ENCODE measurements around the gene IKBKE. TPM values are rescaled to one million over a fixed set of nuclear protein-coding genes. Genes with fewer than 3 reads are reported as not detected.

Gene IKBKE
- total RNA-seq, 1 donor: 18.8 TPM

DNA sequence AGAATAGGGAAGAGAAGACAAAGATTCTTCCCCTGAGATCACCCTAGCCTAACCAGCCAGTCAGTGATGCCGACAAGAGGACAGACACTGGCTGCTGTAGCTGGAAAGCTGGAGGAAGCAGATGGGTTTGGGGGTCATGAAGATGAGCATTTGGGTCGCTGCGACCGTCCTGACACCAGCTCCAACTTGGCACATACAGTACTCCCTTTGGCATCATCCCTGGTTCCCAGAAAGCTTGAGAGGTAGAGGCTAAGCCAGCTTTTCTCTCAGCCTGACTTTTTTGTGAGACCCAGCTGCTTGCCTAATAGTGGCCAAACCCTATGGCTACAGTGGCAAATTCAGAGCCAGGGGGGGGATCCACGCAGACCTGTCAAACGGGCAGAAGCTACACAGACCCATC is 43.0 kb upstream of the IKBKE start:
- DNase-seq (ENCODE audit: insufficient read length, low spot score, missing footprints): no peak

DNA sequence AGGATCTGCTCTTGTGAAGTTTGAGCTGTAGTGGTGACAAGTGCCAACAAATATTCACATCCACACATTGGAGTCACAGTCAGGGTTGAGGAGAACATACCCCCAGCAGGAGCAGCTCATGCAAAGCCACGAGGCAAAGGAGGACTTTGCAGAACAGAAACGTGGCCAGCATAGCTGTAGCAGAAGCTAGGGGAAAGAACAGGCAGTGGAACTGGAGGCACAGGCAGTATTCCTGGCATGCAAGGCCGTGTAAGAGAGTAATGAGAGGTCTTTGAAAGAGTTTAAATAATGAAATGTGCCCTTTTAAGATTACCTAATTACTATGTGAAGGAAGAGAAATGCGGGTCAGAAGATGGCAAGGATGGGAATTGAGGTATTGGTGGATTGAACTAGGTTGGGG is 40.9 kb upstream of the IKBKE start:
- TF ChIP-seq, protein P1, sequence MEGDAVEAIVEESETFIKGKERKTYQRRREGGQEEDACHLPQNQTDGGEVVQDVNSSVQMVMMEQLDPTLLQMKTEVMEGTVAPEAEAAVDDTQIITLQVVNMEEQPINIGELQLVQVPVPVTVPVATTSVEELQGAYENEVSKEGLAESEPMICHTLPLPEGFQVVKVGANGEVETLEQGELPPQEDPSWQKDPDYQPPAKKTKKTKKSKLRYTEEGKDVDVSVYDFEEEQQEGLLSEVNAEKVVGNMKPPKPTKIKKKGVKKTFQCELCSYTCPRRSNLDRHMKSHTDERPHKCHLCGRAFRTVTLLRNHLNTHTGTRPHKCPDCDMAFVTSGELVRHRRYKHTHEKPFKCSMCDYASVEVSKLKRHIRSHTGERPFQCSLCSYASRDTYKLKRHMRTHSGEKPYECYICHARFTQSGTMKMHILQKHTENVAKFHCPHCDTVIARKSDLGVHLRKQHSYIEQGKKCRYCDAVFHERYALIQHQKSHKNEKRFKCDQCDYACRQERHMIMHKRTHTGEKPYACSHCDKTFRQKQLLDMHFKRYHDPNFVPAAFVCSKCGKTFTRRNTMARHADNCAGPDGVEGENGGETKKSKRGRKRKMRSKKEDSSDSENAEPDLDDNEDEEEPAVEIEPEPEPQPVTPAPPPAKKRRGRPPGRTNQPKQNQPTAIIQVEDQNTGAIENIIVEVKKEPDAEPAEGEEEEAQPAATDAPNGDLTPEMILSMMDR (IDR thresholded peaks at IDR 0.05; ENCODE audit: extremely low read depth, low read depth, low read length): no peak
- Histone ChIP-seq H3K4me2 (ENCODE audit: insufficient read depth, low read length) (no peak overlapping the region), H3K27ac (ENCODE audit: low read depth, low read length) (peak overlapping the region; percentile 64)

More for the DNA sequence above, 43.0 kb upstream of the IKBKE start:
- Histone ChIP-seq H2AFZ (ENCODE audit: low read length) (no peak overlapping the region), H3K27me3 (ENCODE audit: insufficient read depth, low read length) (no peaks in the 10 kb centered on the region), H3K36me3 (ENCODE audit: insufficient read depth, low read length) (peaks cover 50% of the 10 kb centered on the region), H3K4me3 (ENCODE audit: insufficient read depth, low read length) (no peak overlapping the region), H3K4me2 (ENCODE audit: insufficient read depth, low read length) (no peak overlapping the region), H4K20me1 (ENCODE audit: insufficient read depth, low read length) (no peaks in the 10 kb centered on the region), H3K9me3 (ENCODE audit: low read depth, low read length) (no peaks in the 10 kb centered on the region), H3K27ac (ENCODE audit: low read depth, low read length) (no peak overlapping the region), H3K79me2 (ENCODE audit: insufficient read depth, low read length) (no peaks in the 10 kb centered on the region), H3K4me1 (ENCODE audit: insufficient read depth, low read length) (peaks cover 18% of the 10 kb centered on the region)
- TF ChIP-seq, protein P1 (IDR thresholded peaks at IDR 0.05; ENCODE audit: extremely low read depth, low read depth, low read length): no peak

DNA sequence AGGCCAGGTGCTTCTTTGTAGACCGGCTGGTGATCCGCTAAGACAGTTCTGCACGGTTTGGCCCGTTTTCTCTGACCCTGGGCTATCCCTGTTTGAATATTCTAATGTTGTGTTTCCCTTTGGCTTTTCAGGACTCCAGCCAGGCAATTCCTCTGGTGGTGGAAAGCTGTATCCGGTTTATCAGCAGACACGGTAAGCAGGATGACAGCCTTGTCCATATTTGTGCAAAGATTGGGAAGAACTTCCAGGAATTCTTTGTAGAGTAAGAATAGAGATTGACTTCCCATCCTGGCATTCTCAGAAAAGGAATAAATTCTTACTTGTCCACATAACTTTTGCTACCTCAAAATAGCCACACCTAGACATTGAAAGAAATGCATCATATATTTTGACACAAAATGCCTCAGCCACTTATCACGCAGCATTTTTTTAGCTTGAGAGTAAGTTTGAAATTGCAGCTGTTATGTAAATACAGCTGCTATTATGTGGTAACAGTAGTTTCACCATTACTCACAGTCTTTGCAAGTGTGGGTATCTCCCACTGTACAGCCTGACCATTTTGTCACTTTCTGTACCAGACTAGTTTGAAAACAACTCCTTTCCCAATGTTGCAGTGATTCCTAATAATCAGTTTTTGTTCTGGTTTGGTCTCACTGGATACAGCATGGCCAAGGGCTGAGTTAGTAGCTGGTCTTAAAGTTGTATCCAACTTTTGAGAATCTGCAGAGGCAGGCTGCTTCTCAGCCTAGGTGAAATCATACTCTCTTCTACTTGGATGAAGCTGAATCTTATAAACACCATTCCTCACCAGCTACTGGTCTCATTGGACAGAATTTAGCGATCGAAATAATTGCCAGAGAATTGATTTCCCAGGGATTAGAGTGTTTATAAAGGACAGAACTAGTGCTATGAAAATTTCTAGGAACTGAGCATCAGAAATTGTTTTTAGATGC is 40.0 kb upstream of the IKBKE start:
- no peaks in the 10 kb centered on the region for H3K9me3 ChIP-seq (ENCODE audit: low read depth, low read length)
- H3K27me3 ChIP-seq (ENCODE audit: insufficient read depth, low read length): no peaks in the 10 kb centered on the region
- peak; percentile 90 for DNase-seq (ENCODE audit: insufficient read length, low spot score, missing footprints)
- TF ChIP-seq, protein P1 (IDR thresholded peaks at IDR 0.05; ENCODE audit: extremely low read depth, low read depth, low read length): no peak
- peaks cover 45% of the 10 kb centered on the region for H3K36me3 ChIP-seq (ENCODE audit: insufficient read depth, low read length)
- no peaks in the 10 kb centered on the region for H3K79me2 ChIP-seq (ENCODE audit: insufficient read depth, low read length)
- H3K4me2 ChIP-seq (ENCODE audit: insufficient read depth, low read length): peak overlapping the region; percentile 32
- H3K4me3 ChIP-seq (ENCODE audit: insufficient read depth, low read length): no peak overlapping the region
- H3K27ac ChIP-seq (ENCODE audit: low read depth, low read length): peak overlapping the region; percentile 64
- H2AFZ ChIP-seq (ENCODE audit: low read length): no peak overlapping the region
- peaks cover 18% of the 10 kb centered on the region for H3K4me1 ChIP-seq (ENCODE audit: insufficient read depth, low read length)
- no peaks in the 10 kb centered on the region for H4K20me1 ChIP-seq (ENCODE audit: insufficient read depth, low read length)

More for the DNA sequence above, 40.9 kb upstream of the IKBKE start:
- Histone ChIP-seq H2AFZ (ENCODE audit: low read length) (no peak overlapping the region), H3K4me1 (ENCODE audit: insufficient read depth, low read length) (peaks cover 18% of the 10 kb centered on the region), H3K4me3 (ENCODE audit: insufficient read depth, low read length) (no peak overlapping the region), H3K9me3 (ENCODE audit: low read depth, low read length) (no peaks in the 10 kb centered on the region), H3K27me3 (ENCODE audit: insufficient read depth, low read length) (no peaks in the 10 kb centered on the region), H3K36me3 (ENCODE audit: insufficient read depth, low read length) (peaks cover 46% of the 10 kb centered on the region), H3K79me2 (ENCODE audit: insufficient read depth, low read length) (no peaks in the 10 kb centered on the region), H4K20me1 (ENCODE audit: insufficient read depth, low read length) (no peaks in the 10 kb centered on the region)
- DNase-seq (ENCODE audit: insufficient read length, low spot score, missing footprints): no peak

DNA sequence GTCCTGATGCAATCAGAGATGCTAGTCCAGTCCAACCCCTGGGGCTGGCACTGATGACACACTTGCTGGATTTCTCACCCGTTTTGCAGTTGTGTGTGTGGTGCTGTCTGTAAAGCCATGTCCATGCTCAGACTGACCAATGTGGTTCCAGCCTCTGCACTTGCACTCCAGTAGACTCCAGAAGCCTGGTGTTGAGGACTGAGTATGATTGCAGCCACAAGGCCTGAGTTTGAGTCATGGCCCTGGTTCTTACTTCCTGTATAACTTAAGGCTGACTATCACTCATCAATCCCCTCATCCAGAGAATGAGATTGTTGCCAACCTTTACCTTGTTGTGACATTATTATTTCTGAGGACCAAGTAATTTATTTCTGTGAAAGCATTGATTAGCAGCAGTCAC is 34.8 kb upstream of the IKBKE start:
- Histone ChIP-seq H2AFZ (ENCODE audit: low read length) (no peak overlapping the region), H3K79me2 (ENCODE audit: insufficient read depth, low read length) (no peaks in the 10 kb centered on the region), H3K4me2 (ENCODE audit: insufficient read depth, low read length) (no peak overlapping the region), H3K27ac (ENCODE audit: low read depth, low read length) (no peak overlapping the region), H3K4me1 (ENCODE audit: insufficient read depth, low read length) (peaks cover 5% of the 10 kb centered on the region), H3K27me3 (ENCODE audit: insufficient read depth, low read length) (no peaks in the 10 kb centered on the region), H3K4me3 (ENCODE audit: insufficient read depth, low read length) (no peak overlapping the region), H3K36me3 (ENCODE audit: insufficient read depth, low read length) (peaks cover 60% of the 10 kb centered on the region), H4K20me1 (ENCODE audit: insufficient read depth, low read length) (no peaks in the 10 kb centered on the region), H3K9me3 (ENCODE audit: low read depth, low read length) (no peaks in the 10 kb centered on the region)
- DNase-seq (ENCODE audit: insufficient read length, low spot score, missing footprints): no peak
- TF ChIP-seq, protein P1 (IDR thresholded peaks at IDR 0.05; ENCODE audit: extremely low read depth, low read depth, low read length): no peak
